BE2C (cell line): ENCODE data around the gene RAI1.

Source experiments
- DNase-seq: peaks from one replicate; pipeline ENCODE4 v3.0.0-alpha.2; 2020
- H3K27me3 ChIP-seq: fragments of 250-450 bp; sonication (Bioruptor Pico); 2 replicates; pipeline ENCODE4 v1.5.1; 2020; ENCODE audit warnings: mild to moderate bottlenecking
- H3K36me3 ChIP-seq: fragments of 250-450 bp; sonication (Bioruptor Pico); 2 replicates; pipeline ENCODE4 v1.5.1; 2020; ENCODE audit warnings: mild to moderate bottlenecking
- H3K4me1 ChIP-seq: fragments of 250-450 bp; sonication (Bioruptor Pico); 2 replicates; pipeline ENCODE4 v1.5.1; 2020
- H3K4me3 ChIP-seq: 2 replicates; pipeline ENCODE4 v1.5.1; 2011; ENCODE audit warnings: low read depth, low read length
- H3K9me3 ChIP-seq: fragments of 250-450 bp; sonication (Bioruptor Pico); 2 replicates; pipeline ENCODE4 v1.5.1; 2020
- TF ChIP-seq, protein P1 (sequence below): IDR thresholded peaks from 2 replicates; pipeline ENCODE4 v1.5.1; 2012; ENCODE audit warnings: mild to moderate bottlenecking, low read depth, low read length

The RAI1 gene

DNA sequence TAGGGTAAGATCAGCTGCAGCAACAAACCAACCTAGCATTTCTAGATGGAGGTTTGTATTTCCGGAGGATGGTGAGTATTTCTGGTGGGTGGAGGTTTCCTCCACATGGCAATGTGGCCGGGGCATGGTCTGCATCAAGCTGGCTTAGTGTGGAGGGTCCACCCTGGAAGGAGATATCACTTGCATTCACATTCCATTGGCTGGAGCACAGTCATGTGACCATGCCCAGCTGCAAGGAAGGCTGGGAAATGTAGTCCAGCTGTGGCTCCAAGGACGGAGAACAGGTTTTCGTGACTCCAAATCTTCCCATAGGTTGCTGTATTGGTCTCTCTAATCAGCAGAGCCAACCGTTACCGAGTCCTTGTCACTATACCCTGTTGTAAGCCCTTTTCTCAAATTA is 68.7 kb downstream of the RAI1 start:
- H3K9me3 ChIP-seq = no peaks in the 10 kb centered on the region
- H3K4me3 ChIP-seq = no peak overlapping the region; the same call in 1 of the 2 replicates
- peaks cover 42% of the 10 kb centered on the region for H3K4me1 ChIP-seq
- DNase-seq = peak; percentile 76
- no peaks in the 10 kb centered on the region for H3K36me3 ChIP-seq
- no peaks in the 10 kb centered on the region for H3K27me3 ChIP-seq
- TF ChIP-seq, protein P1, sequence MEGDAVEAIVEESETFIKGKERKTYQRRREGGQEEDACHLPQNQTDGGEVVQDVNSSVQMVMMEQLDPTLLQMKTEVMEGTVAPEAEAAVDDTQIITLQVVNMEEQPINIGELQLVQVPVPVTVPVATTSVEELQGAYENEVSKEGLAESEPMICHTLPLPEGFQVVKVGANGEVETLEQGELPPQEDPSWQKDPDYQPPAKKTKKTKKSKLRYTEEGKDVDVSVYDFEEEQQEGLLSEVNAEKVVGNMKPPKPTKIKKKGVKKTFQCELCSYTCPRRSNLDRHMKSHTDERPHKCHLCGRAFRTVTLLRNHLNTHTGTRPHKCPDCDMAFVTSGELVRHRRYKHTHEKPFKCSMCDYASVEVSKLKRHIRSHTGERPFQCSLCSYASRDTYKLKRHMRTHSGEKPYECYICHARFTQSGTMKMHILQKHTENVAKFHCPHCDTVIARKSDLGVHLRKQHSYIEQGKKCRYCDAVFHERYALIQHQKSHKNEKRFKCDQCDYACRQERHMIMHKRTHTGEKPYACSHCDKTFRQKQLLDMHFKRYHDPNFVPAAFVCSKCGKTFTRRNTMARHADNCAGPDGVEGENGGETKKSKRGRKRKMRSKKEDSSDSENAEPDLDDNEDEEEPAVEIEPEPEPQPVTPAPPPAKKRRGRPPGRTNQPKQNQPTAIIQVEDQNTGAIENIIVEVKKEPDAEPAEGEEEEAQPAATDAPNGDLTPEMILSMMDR = no peak

DNA sequence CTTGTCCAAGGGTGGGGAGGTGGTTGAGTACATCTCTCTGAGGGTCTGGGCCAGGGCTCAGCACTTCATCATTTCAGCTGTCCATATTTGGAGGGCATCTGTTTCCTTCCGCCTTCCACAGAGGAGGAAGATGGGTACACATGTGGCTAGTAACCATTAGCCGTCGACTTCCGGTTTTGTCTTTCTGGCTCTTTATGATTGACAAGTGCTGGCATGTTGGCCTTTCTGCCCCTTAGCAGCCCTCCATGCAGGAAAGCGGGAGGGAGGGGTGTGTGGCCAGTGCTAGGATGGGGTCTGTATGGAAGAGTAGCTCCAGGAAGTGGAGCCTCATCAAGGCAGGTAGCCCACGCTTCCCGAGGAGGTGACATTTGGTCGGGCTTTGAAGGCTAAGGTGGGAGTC is 69.6 kb downstream of the RAI1 start:
- no peaks in the 10 kb centered on the region for H3K27me3 ChIP-seq
- H3K4me3 ChIP-seq = no peak overlapping the region
- H3K36me3 ChIP-seq = no peaks in the 10 kb centered on the region
- H3K4me1 ChIP-seq = peaks cover 45% of the 10 kb centered on the region
- H3K9me3 ChIP-seq = no peaks in the 10 kb centered on the region
- no peak for DNase-seq
- TF ChIP-seq, protein P1 = no peak

DNA sequence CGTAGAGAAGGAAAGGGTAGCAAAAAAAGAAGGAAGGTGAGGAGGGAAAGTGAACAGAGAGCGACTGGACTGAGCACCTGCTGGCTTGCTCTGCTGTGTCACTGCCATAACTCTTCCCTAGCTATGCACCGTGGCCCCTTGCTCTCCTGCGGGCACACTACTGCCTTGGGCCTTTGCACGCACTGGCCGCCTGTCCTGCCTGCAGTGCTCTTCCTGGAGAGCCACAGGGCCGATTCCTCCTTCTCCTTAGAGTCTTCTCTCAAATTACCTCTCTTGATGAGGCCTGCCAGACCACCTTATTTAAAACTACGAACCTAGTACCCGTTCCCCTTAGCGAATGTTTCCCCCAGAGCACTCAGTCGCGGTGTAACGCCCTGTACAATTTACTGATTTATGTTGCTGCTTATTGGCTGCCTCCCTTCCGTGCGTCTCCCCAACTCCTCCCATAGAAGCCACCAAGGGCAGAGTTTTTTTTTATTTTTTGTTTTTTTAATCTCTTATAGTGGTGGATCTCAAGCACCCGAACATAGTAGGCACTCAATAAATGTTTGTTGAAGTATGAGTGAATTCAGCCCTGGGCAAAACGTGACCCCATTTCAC is 70.3 kb downstream of the RAI1 start:
- H3K27me3 ChIP-seq = no peaks in the 10 kb centered on the region
- peaks cover 45% of the 10 kb centered on the region for H3K4me1 ChIP-seq
- TF ChIP-seq, protein P1 = no peak
- H3K36me3 ChIP-seq = no peaks in the 10 kb centered on the region
- H3K9me3 ChIP-seq = no peaks in the 10 kb centered on the region
- H3K4me3 ChIP-seq = no peak overlapping the region
- DNase-seq = no peak

DNA sequence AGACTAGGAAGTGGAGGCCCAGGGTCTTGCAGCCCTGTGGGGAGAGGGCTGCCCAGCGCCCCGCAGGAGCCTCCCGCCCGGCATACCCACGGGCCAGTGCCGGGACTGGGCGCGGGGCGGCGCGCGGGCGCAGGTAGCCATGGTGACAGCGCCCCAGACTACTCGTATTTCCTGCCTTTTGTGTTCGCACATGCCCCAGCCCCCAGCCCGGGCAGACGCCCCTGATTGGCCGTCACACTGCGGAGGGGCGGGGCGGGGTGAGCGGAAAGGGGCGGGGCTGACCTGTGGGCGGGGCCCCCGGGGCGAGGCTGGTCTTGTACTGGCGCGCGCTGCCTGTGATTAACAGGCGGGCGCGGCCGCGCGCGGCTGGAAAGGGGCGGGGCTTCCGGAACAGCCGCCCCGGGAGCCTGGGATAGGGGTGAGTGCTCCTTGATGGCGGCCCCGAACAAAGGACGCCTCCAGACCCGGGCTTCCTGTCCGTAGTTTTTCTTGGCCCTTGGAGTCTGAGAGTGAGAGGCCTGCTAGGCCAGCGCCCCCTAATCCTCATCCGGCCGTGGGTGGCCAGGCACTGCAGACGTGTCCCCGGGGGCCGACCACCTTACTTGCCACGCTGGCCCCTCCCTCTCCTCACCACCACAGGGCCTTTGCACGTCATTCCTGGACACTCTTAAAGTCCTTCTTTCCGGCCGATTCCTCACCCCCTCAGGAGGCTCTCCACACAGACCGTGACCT is 71.0 kb downstream of the RAI1 start:
- H3K27me3 ChIP-seq = no peaks in the 10 kb centered on the region
- DNase-seq = peak; percentile 91
- H3K36me3 ChIP-seq = no peaks in the 10 kb centered on the region
- H3K4me3 ChIP-seq = peak overlapping the region; percentile 43
- TF ChIP-seq, protein P1 = no peak
- H3K9me3 ChIP-seq = no peaks in the 10 kb centered on the region
- peaks cover 45% of the 10 kb centered on the region for H3K4me1 ChIP-seq

DNA sequence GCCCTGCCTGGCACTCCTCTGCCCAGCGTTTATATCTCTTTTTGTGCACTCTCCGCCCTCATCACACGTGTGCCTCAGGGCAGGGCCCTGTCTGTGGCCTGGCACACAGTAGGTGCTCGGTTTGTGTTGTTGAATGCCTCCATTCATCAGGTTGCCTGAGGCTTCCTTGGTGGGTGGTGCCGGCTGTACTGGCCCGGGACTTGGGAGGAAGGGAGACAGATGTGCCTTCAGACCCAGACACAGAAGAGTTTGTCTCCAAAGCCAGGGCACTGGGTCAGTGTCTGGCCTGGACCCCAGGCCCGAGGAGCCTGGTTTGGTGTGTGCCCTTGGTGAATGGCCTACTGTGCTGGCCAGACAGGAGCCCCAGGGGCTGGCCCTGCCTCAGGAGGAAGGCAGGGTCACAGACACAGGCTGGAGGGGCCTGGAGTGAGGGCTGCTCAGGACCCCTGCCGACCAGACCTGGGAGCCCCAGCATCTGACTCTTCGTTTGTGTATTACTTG is 71.6 kb downstream of the RAI1 start:
- Histone ChIP-seq H3K4me3 (peak overlapping the region; percentile 43), H3K36me3 (no peaks in the 10 kb centered on the region), H3K9me3 (no peaks in the 10 kb centered on the region), H3K27me3 (no peaks in the 10 kb centered on the region), H3K4me1 (peaks cover 45% of the 10 kb centered on the region)
- TF ChIP-seq, protein P1 = no peak
- DNase-seq = no peak
